ENCODE results near the gene CLASRP.
A peak's percentile ranks its signal among the peaks of the same experiment; 100 is the strongest.

CLASRP gene

DNA sequence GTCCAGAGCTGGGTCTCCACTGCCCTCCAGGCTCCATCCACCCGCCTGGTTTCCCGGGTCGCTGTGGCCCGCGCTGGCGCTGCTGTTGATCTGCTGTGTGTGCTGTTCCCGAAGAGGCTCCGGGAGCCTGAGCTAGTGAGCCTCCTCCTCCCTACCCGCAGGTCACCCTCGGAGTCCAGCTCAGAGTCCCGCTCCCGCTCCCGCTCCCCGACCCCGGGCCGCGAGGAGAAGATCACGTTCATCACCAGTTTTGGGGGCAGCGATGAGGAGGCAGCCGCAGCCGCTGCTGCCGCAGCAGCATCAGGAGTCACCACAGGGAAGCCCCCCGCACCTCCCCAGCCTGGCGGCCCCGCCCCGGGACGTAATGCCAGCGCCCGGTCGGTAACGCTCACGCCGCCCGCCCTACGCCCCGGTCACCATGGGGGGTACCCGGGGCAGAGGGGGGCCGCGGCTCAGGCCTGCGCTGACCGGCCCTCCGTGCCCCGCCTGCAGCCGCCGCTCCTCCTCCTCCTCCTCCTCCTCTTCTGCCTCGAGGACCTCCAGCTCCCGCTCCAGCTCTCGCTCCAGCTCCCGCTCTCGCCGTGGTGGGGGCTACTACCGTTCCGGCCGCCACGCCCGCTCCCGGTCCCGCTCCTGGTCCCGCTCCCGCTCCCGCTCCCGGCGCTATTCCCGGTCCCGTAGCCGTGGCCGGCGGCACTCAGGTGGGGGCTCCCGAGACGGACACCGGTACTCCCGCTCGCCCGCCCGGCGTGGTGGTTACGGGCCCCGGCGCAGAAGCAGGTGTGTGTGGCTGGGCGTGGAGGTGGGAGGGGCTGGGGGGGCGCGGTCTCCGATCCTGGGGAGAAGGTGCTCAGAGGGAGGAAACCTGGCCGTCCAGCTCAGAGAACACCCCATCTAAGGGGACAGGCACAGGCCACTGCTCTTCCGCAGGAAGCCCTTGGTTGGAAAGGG is 25.3 kb downstream of the CLASRP start:
- DNase-seq, result no peak

DNA sequence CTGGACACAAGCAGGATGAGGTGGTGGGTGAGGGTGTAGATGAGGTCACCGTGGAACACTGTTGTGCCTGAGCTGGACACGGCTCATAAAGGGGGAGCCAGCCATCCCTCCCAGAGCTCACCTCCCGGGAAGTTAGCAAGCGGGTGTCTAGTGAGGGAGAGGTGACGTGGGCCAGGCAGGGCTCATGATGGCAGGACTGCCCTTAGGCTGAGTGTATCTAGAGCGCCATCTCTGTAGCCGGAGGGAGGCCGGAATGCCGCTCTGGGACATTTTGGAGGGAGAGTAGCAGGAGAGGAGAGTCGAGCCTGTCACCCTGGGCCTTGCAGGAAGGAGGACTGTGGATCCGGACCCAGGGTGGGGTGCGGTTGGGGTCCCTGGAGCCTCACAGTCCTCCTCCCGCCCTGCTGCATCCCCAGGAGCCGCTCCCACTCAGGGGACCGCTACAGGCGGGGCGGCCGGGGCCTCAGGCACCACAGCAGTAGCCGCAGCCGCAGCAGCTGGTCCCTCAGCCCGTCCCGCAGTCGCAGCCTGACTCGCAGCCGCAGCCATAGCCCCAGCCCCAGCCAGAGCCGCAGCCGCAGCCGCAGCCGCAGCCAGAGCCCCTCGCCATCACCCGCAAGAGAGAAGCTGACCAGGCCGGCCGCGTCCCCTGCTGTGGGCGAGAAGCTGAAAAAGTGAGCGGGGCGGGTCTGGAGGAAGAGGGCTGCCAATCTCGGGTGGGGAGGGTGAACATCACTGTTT is 28.2 kb downstream of the CLASRP start:
- DNase-seq, result no peak

DNA sequence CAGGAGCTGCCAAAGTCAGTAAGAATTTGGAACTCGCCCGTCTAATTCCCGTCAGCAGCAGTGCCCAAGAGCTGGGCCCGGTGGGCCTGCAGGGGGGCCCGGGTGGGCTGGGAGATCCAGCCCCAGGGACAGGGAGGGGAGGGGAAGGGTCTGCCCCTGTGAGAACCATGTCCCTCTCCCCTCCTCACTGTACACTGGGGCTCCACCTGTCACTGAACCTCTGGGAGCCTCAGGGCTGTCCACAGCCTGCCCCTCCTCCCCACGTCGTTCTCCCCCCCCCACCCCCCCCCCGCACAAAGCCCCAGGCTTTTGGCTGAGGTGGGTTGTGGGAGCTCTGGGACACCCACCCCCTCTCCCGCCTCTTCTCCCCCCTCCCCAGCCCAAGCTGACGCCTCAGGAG is 29.2 kb downstream of the CLASRP start:
- no peak for DNase-seq

DNA sequence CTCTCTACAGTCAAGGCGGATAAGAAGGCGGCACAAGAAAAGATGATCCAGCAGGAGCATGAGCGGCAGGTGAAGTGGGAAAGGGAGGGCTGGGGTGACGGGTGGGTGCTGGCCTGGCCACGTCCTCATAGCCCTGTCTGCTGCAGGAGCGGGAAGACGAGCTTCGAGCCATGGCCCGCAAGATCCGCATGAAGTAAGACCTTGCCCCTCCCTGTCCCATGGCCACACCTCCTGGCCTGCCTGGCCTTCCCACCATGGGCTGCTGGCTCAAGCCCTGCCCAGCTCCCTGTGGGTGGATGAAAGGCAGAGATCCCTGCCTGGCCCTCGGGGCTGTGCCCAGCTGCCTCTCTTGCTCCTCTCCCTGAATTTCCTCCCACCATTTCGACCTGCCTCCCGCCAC is 30.2 kb downstream of the CLASRP start:
- DNase-seq, result no peak

DNA sequence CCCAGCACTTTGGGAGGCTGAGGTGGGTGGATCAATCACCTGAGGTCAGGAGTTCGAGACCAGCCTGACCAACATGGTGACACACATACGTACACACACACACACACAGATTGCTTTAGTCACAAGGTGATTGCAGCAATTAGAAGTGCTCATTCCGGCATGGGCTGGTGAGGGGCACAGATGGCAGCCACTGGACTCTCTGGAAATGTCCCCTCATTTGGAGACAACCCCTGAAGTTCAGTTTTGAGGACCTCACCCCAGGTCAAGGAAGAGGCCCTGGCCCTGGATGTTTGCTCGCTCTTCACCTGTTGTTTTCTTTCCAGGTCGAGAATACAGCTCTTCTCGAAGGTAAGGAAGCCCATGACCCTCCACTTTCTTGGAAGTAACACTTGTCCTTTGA is 31.4 kb downstream of the CLASRP start:
- no peak for DNase-seq

DNA sequence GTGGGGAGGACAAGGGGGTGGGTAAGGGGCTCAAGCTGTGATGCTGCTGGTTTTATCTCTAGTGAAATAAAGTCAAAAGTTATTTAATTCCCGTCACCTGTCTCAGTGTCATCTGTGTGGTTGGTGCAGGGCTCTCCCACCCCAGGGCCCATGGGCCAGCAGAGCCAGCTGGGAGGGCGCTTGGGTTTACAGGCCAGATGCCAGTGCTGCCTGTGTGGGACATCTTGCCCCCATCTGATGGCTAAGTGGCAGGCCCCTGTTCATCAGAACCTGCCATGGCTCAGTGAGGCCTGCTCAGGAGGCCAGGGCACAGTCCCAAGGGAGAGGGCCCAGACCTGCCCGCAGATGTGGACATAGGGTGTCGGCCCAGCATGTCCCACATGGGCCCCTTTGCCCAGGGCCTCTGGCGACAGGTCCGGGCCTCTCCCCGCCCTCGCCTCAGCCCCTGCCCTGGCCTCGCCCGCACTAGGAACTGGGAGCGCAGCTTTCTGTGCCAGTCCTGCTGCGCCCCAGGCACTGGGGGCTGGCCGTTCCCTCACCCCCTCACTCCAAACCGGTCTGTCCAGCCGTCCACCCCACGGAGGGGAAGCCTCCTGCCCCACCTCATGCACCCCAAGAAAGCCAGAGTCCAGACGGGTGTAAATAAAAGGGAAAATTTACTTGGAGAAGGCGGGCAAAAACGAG is 32.2 kb downstream of the CLASRP start:
- DNase-seq, result no peak

DNA sequence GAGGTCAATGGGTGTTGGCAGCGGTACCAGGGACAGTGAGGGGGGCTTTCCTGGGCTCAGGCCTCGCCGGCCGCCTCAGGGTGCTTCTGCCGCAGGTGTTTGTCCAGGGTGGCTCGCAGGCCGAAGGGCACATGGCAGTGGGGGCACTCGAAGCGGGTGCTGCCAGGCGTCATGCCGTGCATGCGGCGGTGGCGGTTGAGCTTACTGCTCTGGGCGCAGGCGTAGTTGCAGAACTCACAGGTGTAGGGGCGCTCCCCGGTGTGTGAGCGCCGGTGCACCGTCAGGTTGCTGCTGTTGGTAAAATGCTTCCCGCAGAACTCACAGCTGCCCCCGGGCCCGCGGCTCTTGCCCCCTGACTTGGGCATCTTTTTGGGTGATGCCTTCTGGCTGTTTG is 32.7 kb downstream of the CLASRP start:
- DNase-seq, result no peak

DNA sequence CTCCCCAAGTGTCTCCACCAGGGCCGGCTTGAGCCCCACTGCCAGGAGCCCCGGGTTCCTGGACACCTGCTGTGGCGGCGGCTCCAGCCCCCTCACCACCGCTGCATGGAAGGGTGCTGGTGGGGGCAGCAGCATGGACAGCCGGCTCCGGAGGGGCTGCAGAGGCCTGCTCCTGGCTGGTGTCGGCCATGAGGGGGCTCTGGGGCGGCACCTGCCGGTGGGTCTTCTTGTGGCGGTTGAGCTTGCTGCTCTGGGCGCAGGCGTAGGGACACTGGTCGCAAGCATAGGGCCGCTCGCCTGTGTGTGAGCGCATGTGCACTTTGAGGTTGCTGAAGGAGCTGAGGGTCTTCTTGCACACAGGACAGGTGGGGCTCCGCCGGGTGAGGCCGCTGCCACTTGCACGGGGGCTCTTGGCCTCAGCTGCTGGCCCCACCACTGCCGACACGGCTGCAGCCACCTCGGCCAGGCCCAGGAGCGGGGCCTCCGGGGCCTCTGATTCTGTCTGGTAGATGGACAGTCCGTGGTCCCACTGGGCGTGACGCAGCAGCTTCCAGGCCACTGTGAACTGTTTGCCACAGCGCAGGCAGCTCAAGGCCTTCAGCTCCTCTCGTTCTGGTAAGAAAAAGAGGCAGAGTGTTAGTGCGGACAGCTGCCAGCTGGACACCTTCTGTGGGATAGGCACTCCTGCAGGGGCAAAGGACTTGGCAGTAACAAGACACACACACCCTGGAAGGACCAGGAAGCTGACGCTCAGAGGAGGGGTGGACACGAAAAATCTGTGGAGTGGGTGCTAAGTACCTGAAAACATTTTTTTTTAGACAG is 33.3 kb downstream of the CLASRP start:
- DNase-seq, result no peak

DNA sequence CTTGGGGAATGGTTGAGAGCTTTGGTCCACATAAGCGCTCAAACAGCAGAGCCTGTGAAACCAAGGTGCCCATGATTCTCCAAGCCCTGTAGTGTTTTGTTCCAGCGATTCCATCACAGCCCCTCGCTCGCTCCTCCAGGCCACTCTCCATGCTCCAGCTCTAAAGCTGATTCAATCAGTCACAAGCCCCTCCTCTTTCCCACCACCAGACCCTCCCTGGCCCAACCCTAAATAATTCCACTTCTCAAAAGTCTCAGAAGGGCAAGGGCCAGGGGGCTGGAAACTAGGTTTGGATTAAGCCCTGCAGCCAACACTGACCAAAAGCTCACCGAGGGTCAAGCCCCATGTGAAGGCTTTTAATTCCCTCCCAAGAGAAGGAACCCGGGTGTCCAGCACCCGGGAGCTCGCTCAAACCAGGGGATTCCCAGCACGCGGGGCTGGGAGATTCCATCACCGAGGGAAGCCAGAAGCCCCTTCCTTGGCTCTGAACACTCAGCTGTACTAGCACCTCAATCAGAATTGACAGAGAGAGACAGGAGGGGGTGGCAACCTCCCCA is 36.0 kb downstream of the CLASRP start:
- DNase-seq, result no peak

DNA sequence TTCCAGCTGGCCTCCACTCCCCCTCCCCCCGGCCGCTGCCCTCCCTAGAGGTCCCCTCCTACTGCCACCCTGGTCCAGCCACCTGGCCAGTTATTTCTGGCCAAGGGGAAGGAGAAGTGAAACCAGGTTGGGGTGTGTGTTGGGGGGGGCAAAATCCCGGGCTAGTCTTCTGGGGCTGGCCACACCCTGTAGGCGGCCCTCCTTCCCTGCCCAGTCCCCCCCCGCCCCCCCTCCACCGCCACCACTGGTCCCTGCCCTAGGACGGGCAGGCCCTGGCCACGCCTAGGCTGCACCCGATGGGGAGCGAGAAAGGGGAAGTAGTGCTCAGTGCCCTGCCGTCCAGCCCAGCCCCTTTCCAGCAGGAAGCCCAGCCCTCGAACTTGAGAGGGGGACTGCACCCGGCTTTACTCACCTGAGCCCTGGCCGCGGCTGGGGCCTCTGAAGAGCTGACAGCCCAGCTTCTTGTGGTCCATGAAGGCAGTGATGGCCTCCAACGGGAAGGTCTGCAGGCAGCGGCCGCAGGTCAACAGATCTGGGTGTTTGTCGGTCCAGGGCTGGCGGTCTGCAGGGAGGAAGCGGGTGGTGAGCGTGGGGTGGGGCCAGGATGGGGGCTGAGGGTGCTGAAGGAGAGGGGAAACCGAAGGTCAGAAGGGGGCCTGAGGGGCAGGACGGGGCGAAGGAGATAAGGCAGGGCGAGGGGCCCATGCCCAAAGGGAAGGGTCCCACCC is 36.6 kb downstream of the CLASRP start:
- peak; percentile 83 to 89 for DNase-seq

DNA sequence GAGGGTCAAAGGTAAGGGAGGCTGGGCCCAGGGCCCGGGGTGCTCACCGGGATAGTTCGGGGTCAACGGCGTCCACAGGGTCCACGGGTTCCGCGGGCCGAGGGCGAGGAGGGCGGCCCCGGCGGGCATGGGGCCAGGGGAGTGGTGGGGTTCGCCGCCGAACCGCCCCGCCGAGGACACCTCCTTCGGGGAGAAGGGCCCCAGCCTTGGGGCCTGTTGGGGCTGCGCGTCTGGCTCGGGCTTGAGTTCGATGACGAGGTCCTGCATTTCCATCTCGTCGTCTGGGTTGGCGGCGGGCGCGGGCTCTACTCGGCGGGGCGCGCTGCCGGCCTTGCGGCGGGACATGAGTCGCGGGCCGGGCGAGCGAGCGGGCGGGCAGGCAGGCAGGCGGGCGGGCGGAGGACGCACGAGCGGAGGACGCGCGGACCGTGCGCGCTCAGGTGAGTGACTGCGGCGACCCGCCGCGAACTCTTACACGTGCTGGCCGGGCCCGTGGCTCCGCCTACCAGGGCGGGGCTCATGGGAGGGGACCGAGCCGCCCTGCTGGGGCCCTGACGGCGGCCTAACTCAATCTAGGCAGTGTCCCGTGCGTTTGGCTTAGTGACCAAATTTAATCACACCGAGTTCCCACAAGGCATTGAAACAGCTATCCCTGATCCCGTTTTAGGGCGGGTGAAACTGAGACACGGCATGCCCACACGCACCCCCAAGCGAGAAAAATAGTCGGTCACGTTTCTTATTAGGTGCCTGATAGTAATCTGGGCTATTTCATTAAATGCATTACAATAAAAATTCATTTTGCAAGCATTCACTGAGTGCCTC is 37.4 kb downstream of the CLASRP start, which contains the start of gene ZNF296:
TSS of gene ZNF296 (minus strand) at position 450 of the 822 bp plus-strand sequence. CDS start at position 345, 105 bp downstream.
- peak; percentile 46 to 54 for DNase-seq

DNA sequence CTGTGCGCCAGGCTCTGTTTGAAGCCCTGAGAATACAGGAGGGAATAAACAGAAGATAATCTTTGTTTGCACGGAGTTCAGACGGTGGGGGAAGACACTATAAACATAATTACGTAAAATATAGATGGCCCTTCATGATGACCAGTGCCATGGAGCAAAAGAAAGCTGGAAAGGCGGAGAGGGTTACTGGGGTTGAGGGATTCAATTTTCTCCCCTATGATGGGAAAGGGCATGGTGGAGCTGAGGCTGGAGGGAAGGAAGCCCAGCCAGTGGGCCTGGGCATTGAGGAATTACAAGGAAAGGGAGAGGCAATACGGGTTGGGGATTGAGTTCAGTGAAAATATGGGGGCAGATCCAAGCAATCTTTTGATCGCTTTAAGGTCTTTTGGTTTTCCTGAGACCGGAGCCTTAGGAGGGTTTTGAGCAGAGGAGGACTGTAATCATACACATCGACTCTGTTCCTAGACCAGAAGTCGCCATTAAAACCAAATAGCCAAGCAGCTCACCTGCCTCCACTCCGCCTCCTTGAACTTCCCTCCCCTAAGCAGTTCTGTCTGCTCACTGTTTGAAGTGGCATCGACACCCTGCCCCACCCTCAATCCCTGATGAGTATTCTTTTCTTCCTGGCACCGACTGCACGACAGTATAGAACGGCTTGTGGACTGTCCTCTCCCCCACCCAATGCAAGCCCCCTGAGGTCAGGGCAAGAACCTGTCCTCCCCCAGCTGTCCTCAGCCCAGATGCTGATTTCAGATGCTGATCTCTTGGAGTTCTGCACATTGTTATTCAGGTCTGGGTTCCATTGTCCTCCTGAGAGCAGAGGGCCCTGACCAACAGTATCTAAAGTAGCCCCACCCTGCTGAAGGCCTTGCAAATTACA is 38.2 kb downstream of the CLASRP start:
- DNase-seq, result no peak

DNA sequence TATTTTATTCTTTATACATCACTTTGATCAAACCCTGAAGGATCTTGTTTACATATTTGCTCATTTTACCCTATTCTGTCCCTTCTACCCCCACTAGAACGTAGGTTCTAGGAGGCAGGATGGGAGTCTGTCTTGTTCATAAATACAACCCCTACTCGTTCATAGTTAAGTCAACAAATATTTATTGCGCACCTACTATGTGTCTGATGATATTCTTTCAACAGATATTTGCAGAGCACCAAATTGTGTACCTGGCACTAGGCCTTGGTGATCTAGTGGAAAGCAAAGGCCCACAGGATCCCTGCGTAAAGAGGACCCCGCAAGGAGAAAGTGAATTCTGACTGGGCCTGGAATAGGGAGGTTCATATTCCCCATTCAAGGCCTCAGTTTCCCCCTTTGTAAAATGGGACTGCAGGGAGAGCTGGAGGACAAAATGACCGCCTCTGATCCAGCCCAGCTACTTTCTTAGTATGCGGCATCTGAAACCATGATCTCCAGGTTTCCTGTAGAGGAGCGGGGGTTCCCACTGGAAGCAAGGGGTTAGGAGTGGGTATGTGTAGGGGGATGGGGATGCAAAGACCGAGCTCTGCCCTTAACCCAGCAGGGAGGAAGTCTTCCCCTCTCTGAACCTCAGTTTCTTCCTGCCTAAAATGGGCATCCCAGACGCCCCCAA is 39.7 kb downstream of the CLASRP start:
- peak in 1 of 2 experiments; percentile 52 for DNase-seq

DNA sequence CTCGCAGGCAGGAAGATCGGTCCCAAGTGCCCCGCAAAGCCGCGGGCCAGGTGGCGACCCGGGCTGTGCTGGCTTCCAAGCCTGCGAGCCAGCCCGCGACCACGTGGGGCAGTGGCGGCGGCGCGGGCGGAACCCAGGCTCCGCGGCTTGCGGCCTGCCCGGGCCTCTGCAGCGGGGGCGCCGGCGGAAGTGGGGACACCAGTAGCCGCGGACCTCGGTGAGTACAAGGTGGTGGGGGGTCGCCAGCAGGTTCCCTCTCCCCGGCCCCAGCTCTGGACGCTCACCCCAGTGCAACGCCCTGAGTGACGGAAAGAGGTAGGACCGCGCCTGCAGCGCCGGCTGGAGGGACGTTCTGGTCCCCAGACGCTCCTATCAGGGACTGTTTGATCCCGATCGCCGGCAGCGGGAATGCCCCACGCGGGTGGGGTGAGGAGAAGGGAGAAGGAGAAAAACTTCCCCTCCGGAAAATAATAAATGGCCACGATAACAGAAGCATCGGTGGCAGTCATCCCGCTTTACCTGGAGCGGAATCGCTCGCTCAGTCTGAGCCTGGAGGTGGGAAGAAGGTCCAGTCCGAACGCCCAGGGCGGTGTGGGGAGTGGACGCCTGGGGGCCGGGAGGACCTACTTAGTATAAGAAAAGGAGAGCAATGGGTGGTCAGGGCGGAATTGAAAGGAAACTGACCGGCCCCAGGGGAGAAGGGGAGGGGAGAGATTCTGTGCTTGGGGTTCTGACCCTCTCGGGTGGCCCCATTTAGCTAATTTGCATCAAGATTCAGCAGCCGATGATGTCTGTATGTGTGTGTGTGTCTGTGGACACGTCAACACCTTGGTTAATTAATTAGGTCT is 40.4 kb downstream of the CLASRP start, which contains the start of gene GEMIN7:
TSS of gene GEMIN7 (plus strand) at position 198 of the 848 bp plus-strand sequence. CDS start 10,855 bp downstream, outside the sequence.
- DNase-seq, result peak; percentile 54 to 65

DNA sequence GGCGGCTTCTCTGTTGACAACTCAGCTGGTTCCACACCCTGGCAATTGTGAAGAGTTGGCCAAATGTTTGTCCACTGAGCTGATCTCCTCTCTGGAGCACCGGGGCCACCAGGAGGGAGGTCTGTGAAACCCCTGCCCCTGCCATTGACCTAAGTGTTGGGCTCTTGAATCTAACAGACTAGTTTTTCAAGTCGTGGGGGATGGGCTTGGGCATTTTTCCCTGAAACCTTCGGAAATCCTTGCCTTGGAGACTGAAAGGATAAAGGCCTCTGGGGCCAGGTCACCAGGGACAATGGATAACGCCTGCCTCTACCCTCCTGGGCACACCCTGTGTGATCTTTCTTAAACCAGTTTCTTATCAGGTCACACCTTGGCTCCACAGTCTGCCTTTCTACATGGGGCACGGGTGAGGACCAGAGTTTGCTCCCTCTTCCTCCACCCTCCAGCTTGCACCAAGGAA is 41.1 kb downstream of the CLASRP start:
- DNase-seq, result no peak

DNA sequence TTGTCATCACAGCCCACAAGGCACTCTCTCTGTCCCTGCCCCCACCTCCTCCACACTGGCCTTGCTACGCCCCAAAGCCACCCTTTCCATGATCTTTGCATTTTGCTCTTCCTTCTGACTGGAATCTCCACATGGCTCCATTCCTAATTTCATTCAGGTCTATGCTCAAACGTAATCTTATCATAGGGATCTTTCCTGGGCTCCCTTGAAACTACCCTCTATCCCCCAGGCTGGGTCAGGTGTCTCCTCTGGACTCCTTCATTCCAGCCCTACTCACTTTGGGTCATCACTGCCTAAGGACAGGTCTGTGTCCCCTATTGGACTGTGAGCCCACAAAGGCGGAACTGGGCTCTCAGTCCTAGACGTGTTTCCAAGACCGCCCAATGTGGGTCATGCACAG is 43.3 kb downstream of the CLASRP start:
- DNase-seq, result no peak

DNA sequence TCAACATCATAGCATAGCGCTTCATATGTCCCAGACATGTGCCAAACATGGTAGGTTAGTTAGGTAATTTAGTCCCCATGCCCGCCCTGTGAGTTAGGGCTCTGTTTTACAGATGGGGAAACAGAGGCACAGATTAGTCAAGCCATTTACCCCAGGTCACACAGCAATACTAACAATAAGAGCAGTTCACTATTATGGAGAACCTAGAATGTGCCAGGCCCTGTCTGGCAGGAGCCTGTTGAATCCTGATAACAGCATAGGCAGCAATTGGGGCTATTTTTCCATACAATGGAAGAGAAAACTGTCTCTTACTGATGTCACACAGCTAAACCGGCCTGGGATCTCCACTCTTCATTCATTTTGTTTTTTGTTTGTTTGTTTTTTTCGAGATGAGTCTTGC is 47.6 kb downstream of the CLASRP start:
- no peak for DNase-seq

DNA sequence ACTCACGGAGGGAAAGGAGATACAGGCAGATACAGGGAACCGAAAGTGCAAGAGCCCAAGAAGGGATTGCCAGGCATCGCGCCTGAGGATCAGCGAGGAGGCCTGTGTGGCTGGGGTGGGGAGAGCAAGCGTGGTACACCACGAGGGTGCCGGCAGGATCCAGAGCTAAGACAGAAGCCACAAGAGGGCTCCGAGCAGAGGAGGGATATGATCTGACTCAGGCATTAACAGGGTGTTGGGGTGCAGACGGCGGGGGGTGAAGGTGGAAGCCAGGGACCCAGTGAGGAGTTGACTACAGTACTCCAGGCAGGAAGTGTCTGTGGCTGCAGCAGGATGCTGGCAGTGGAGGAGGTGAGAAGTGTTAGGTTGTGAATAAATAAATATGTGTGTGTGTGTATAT is 48.7 kb downstream of the CLASRP start:
- DNase-seq, result no peak

Measured in AML-193 (cell line).